Ascending aorta (tissue), 2 donors: ENCODE measurements around the gene ZNF532. TPM values are rescaled to one million over a fixed set of nuclear protein-coding genes. Genes with fewer than 3 reads are reported as not detected.

Source experiments
- DNase-seq, 2 donors: peaks; one replicate each; pipeline ENCODE4 v3.0.0-alpha.2; 2019; ENCODE audit warnings: low spot score in 2 of 2
- H3K27ac ChIP-seq, 2 donors: fragments of 200-600 bp; sonication (generic); one replicate each; pipeline ENCODE4 v1.5.1; 2016 to 2017; ENCODE audit warnings: mild to moderate bottlenecking in 1 of 2
- H3K27me3 ChIP-seq: fragments of 200-600 bp; sonication (generic); one replicate; pipeline ENCODE4 v1.5.1; 2017
- H3K36me3 ChIP-seq, 2 donors: fragments of 200-600 bp; sonication (generic); one replicate each; pipeline ENCODE4 v1.5.1; 2016
- H3K4me1 ChIP-seq, 2 donors: fragments of 200-600 bp; sonication (generic); one replicate each; pipeline ENCODE4 v1.5.1; 2016 to 2017; ENCODE audit warnings: mild to moderate bottlenecking in 1 of 2
- H3K4me3 ChIP-seq, 2 donors: fragments of 200-600 bp; sonication (generic); one replicate each; pipeline ENCODE4 v1.5.1; 2016 to 2017; ENCODE audit warnings: mild to moderate bottlenecking in 1 of 2
- H3K9me3 ChIP-seq, 2 donors: fragments of 200-600 bp; sonication (generic); one replicate each; pipeline ENCODE4 v1.5.1; 2016
- intact Hi-C: fragments of 100-400 bp; cut with DNase I; formaldehyde crosslinking; loops from one replicate; pipeline ENCODE4 v1.15.1; 2023
- total RNA-seq: library from RNA; depleted of rRNA; stranded (reverse); fragments of >200 nt; gene quantifications from one replicate; pipeline ENCODE4 v1.1.0, GENCODE V29; 2016
- TF ChIP-seq, protein P1 (sequence below), 3 experiments: fragments of 200-600 bp in 2 of 3; fragments of 450-650 bp in 1 of 3; sonication (generic) in 2 of 3; IDR thresholded peaks; one replicate each; pipeline ENCODE4 v1.5.1; 2016 to 2019; ENCODE audit warnings: antibody characterized with exemption in 3 of 3, mild to moderate bottlenecking in 1 of 3, moderate library complexity in 1 of 3

Gene ZNF532
- total RNA-seq, 1 donor from 2014 or later: 161 TPM

DNA sequence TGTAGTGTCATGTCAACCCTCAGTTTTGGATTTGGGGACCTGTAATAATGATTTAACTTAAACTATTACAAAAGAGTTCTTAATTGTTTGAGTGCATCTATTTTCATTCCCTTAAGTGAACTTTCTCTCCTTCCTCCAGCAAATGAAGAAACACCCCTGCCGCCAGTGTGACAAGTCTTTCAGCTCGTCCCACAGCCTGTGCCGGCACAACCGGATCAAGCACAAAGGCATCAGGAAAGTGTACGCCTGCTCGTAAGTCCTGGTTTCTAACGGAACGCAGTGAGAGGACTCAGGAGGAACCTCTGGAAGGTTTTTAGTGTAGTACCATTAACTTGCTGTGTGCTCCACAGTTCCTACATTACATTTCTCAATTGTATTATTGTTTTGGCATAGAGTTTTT lies 114.2 kb downstream of the ZNF532 start:
- Histone ChIP-seq H3K4me1 (peaks cover 8 to 35% of the 10 kb centered on the region in 2 donors), H3K4me3 (no peak overlapping the region), H3K27ac (no peak overlapping the region), H3K27me3 (no peaks in the 10 kb centered on the region), H3K9me3 (no peaks in the 10 kb centered on the region), H3K36me3 (peaks cover 48 to 51% of the 10 kb centered on the region in 2 donors)
- DNase-seq: no peak
- TF ChIP-seq, protein P1, sequence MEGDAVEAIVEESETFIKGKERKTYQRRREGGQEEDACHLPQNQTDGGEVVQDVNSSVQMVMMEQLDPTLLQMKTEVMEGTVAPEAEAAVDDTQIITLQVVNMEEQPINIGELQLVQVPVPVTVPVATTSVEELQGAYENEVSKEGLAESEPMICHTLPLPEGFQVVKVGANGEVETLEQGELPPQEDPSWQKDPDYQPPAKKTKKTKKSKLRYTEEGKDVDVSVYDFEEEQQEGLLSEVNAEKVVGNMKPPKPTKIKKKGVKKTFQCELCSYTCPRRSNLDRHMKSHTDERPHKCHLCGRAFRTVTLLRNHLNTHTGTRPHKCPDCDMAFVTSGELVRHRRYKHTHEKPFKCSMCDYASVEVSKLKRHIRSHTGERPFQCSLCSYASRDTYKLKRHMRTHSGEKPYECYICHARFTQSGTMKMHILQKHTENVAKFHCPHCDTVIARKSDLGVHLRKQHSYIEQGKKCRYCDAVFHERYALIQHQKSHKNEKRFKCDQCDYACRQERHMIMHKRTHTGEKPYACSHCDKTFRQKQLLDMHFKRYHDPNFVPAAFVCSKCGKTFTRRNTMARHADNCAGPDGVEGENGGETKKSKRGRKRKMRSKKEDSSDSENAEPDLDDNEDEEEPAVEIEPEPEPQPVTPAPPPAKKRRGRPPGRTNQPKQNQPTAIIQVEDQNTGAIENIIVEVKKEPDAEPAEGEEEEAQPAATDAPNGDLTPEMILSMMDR (IDR thresholded peaks at IDR 0.05): no peak
- intact Hi-C loops: loop anchor here (5.0 kb wide), 3 partner anchors 52 to 192 kb away; no protein-coding TSS in a partner anchor

DNA sequence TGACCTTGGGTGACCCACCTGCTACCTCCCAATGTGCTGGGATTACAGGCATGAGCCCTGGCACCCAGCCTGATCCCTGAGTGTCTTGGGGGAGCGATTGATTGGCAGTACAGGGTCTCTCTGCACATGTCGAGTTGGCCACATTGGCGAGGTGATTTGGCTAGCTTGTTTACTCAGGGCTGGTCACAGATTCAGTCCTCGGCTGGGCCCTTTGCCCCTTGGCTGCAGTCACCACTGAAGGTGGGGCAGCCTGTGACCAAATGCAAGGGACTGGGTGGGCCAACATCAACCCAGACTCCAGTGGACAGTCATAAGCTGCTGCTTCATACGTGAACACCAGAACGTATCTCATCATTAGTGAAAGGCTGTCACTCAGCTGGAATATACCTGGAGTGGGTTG lies 114.9 kb downstream of the ZNF532 start:
- Histone ChIP-seq H3K27ac (no peak overlapping the region), H3K4me1 (peaks cover 8 to 35% of the 10 kb centered on the region in 2 donors), H3K4me3 (no peak overlapping the region), H3K36me3 (peaks cover 50 to 56% of the 10 kb centered on the region in 2 donors), H3K27me3 (no peaks in the 10 kb centered on the region), H3K9me3 (no peaks in the 10 kb centered on the region)
- no peak for DNase-seq
- intact Hi-C loops: loop anchor here (5.0 kb wide), 3 partner anchors 52 to 192 kb away; no protein-coding TSS in a partner anchor
- TF ChIP-seq, protein P1 (IDR thresholded peaks at IDR 0.05): no peak

DNA sequence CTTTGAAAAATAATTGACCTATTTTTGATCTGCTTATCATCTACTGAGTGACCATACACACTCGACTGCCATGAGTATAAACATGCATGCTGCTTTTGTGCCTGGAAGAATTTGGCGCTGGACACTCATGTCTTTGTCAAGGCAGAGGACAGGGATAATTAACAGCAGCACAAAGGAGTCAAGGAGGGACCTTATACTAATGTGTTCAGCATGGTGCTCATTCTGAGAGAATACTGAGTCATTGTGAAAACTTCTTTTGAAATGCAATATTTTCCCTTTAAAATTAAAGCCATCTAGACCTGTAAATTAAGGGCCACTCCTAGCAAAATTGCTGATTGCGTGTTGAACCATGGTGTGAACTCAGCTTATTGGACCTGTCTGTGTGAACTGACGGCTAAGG lies 116.3 kb downstream of the ZNF532 start:
- peaks cover 50 to 59% of the 10 kb centered on the region in 2 donors for H3K36me3 ChIP-seq
- TF ChIP-seq, protein P1 (IDR thresholded peaks at IDR 0.05): no peak
- no peaks in the 10 kb centered on the region for H3K27me3 ChIP-seq
- H3K9me3 ChIP-seq: no peaks in the 10 kb centered on the region
- H3K4me1 ChIP-seq: peaks cover 8 to 27% of the 10 kb centered on the region in 2 donors
- intact Hi-C loops: no loop called here
- H3K27ac ChIP-seq: no peak overlapping the region
- DNase-seq: no peak
- H3K4me3 ChIP-seq: no peak overlapping the region

DNA sequence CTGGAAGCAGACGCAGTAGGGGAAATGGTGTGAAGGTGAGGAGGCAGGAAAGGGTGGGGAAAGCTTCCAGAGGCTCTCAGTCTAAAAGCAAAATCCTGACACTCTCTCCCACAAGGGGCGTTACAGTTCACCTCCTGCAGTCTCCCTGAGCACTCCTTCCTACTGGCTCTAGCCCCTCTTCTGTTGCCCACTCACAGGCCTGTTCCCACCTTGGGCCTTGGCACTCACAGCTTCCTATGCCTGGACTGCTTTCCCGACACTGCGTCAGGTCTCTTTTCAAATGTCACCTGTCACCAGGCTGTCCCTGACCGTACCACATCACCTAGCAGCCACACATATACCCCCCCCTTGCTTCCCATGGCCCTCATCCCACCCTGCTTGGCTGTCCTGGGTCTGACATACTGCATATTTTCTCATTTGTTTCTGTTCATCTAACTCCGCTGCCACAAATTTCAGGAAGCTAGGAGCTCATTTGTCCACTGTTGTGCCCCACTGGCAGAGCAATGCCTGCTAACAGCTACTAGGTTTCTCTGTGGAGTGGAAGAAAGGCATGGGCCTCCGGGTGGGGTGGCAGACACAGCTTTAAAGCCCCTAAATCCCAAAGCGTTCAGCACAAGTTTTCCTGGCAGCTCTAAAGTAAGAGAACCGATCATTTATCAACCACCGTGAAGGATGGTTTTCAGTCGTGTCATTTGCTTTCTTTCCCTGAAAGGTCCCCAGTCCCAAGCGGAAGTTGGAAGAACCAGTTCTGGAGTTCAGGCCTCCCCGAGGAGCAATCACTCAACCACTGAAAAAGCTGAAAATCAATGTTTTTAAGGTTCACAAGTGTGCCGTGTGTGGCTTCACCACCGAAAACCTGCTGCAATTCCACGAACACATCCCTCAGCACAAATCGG lies 118.8 kb downstream of the ZNF532 start:
- Histone ChIP-seq H3K4me1 (peaks cover 0 to 12% of the 10 kb centered on the region in 2 donors), H3K4me3 (no peak overlapping the region), H3K9me3 (no peaks in the 10 kb centered on the region), H3K36me3 (peaks cover 50 to 59% of the 10 kb centered on the region in 2 donors), H3K27ac (peak overlapping the region in 1 of 2 donors; percentile 44), H3K27me3 (no peaks in the 10 kb centered on the region)
- DNase-seq: no peak
- intact Hi-C loops: no loop called here
- TF ChIP-seq, protein P1 (IDR thresholded peaks at IDR 0.05): no peak

DNA sequence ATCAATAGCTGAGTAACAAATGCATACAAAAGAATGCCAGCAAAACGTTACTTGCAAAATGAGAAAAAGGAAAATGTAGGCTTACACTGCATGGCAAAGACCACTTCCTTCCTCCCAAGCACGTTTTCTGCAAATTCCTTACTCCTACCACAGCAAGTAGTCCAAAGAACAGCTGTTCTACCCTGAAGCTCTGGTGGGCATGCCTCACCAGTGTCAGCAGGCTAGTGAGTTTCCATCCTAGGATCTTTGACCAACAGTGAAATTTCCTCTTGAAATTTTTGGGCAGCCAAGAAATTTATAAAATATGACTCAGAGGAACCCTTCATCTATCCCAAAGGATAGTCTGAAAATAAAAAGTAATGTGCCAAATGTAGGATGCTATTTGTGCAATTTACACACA lies 123.9 kb downstream of the ZNF532 start:
- Histone ChIP-seq H3K36me3 (peaks cover 5 to 10% of the 10 kb centered on the region in 2 donors), H3K27ac (peak overlapping the region; percentile 93 to 95), H3K9me3 (no peaks in the 10 kb centered on the region), H3K4me1 (peaks cover 13 to 37% of the 10 kb centered on the region in 2 donors), H3K27me3 (no peaks in the 10 kb centered on the region), H3K4me3 (no peak overlapping the region)
- DNase-seq: no peak
- TF ChIP-seq, protein P1 (IDR thresholded peaks at IDR 0.05): no peak
- intact Hi-C loops: no loop called here
